HEK293 (cell line): Measurements from ENCODE around the gene RPRD1B.

Source experiments
- BCL11B ChIP-seq: fragments of 450-650 bp; formaldehyde crosslinking; IDR thresholded peaks from 2 replicates; pipeline ENCODE4 v1.5.1; 2016; ENCODE audit warnings: low read depth, missing biosample characterization, missing genetic modification characterization
- FEZF1 ChIP-seq: fragments of 450-650 bp; formaldehyde crosslinking; IDR thresholded peaks from 2 replicates; pipeline ENCODE4 v1.5.1; 2016; ENCODE audit warnings: missing biosample characterization, missing genetic modification characterization
- GLI4 ChIP-seq: fragments of 450-650 bp; formaldehyde crosslinking; IDR thresholded peaks from 2 replicates; pipeline ENCODE4 v1.5.1; 2016; ENCODE audit warnings: missing biosample characterization, missing genetic modification characterization
- KLF8 ChIP-seq: fragments of 450-650 bp; formaldehyde crosslinking; IDR thresholded peaks from 2 replicates; pipeline ENCODE4 v1.5.1; 2016; ENCODE audit warnings: missing biosample characterization, missing genetic modification characterization
- MYNN ChIP-seq: fragments of 450-650 bp; formaldehyde crosslinking; IDR thresholded peaks from 2 replicates; pipeline ENCODE4 v1.5.1; 2016; ENCODE audit warnings: missing biosample characterization, missing genetic modification characterization, borderline replicate concordance
- SCRT1 ChIP-seq: fragments of 450-650 bp; formaldehyde crosslinking; IDR thresholded peaks from 2 replicates; pipeline ENCODE4 v1.5.1; 2016; ENCODE audit warnings: missing biosample characterization, missing genetic modification characterization, borderline replicate concordance
- SP7 ChIP-seq: fragments of 450-650 bp; formaldehyde crosslinking; IDR thresholded peaks from 2 replicates; pipeline ENCODE4 v1.5.1; 2016; ENCODE audit warnings: missing biosample characterization, missing genetic modification characterization
- ZBTB17 ChIP-seq: fragments of 450-650 bp; formaldehyde crosslinking; IDR thresholded peaks from 2 replicates; pipeline ENCODE4 v1.5.1; 2016; ENCODE audit warnings: missing biosample characterization, missing genetic modification characterization
- ZFP37 ChIP-seq: fragments of 450-650 bp; formaldehyde crosslinking; IDR thresholded peaks from 2 replicates; pipeline ENCODE4 v1.5.1; 2016; ENCODE audit warnings: missing biosample characterization, missing genetic modification characterization
- ZFP41 ChIP-seq: fragments of 450-650 bp; formaldehyde crosslinking; IDR thresholded peaks from 2 replicates; pipeline ENCODE4 v1.5.1; 2016; ENCODE audit warnings: missing biosample characterization, missing genetic modification characterization, borderline replicate concordance
- ZNF138 ChIP-seq: fragments of 450-650 bp; formaldehyde crosslinking; IDR thresholded peaks from 2 replicates; pipeline ENCODE4 v1.5.1; 2016; ENCODE audit warnings: missing biosample characterization, missing genetic modification characterization, borderline replicate concordance
- ZNF148 ChIP-seq: fragments of 450-650 bp; formaldehyde crosslinking; IDR thresholded peaks from 2 replicates; pipeline ENCODE4 v1.5.0; 2017; ENCODE audit warnings: missing biosample characterization, missing genetic modification characterization, borderline replicate concordance
- ZNF175 ChIP-seq: fragments of 450-650 bp; formaldehyde crosslinking; IDR thresholded peaks from 2 replicates; pipeline ENCODE4 v1.5.1; 2016; ENCODE audit warnings: missing biosample characterization, missing genetic modification characterization
- ZNF211 ChIP-seq: fragments of 450-650 bp; formaldehyde crosslinking; IDR thresholded peaks from 2 replicates; pipeline ENCODE4 v1.5.1; 2016; ENCODE audit warnings: low read depth, missing biosample characterization, missing genetic modification characterization
- ZNF24 ChIP-seq: fragments of 450-650 bp; formaldehyde crosslinking; IDR thresholded peaks from 2 replicates; pipeline ENCODE4 v1.5.1; 2016; ENCODE audit warnings: missing biosample characterization, missing genetic modification characterization
- ZNF274 ChIP-seq, 2 experiments: fragments of 200-500 bp in 1 of 2; fragments of 450-650 bp in 1 of 2; sonication (Bioruptor generic) in 1 of 2; formaldehyde crosslinking in 1 of 2; IDR thresholded peaks; 2 replicates each; pipeline versions ENCODE4 v1.5.1 to v1.6.1; 2014 to 2016; ENCODE audit warnings: borderline replicate concordance in 1 of 2, inconsistent platforms in 1 of 2, low read length in 1 of 2, missing biosample characterization in 1 of 2, missing genetic modification characterization in 1 of 2
- ZNF366 ChIP-seq: fragments of 450-650 bp; formaldehyde crosslinking; conservative IDR thresholded peaks from 2 replicates; pipeline ENCODE4 v1.5.1; 2016; ENCODE audit warnings: missing biosample characterization, missing genetic modification characterization
- ZNF391 ChIP-seq: fragments of 450-650 bp; formaldehyde crosslinking; IDR thresholded peaks from 2 replicates; pipeline ENCODE4 v1.5.1; 2016; ENCODE audit warnings: low read depth, missing biosample characterization, missing genetic modification characterization, borderline replicate concordance
- ZNF423 ChIP-seq: fragments of 450-650 bp; formaldehyde crosslinking; IDR thresholded peaks from 2 replicates; pipeline ENCODE4 v1.5.1; 2016; ENCODE audit warnings: missing biosample characterization, missing genetic modification characterization
- ZNF510 ChIP-seq: fragments of 450-650 bp; formaldehyde crosslinking; IDR thresholded peaks from 2 replicates; pipeline ENCODE4 v1.5.1; 2018; ENCODE audit warnings: mild to moderate bottlenecking, missing genetic modification characterization, missing biosample characterization; ENCODE audit not compliant: insufficient replicate concordance
- ZNF544 ChIP-seq: fragments of 450-650 bp; formaldehyde crosslinking; IDR thresholded peaks from 2 replicates; pipeline ENCODE4 v1.5.0; 2017; ENCODE audit warnings: missing biosample characterization, missing genetic modification characterization
- ZNF548 ChIP-seq: fragments of 450-650 bp; formaldehyde crosslinking; IDR thresholded peaks from 2 replicates; pipeline ENCODE4 v1.5.1; 2016; ENCODE audit warnings: missing biosample characterization, missing genetic modification characterization
- ZNF555 ChIP-seq: fragments of 450-650 bp; formaldehyde crosslinking; conservative IDR thresholded peaks from 2 replicates; pipeline ENCODE4 v1.5.1; 2017; ENCODE audit warnings: missing biosample characterization, mild to moderate bottlenecking, missing genetic modification characterization, inconsistent platforms
- ZNF558 ChIP-seq: fragments of 450-650 bp; formaldehyde crosslinking; IDR thresholded peaks from 2 replicates; pipeline ENCODE4 v1.5.1; 2016; ENCODE audit warnings: missing biosample characterization, missing genetic modification characterization
- ZNF561 ChIP-seq: fragments of 450-650 bp; IDR thresholded peaks from 2 replicates; pipeline ENCODE4 v1.5.1; 2018; ENCODE audit warnings: missing biosample characterization, missing genetic modification characterization, borderline replicate concordance
- ZNF600 ChIP-seq: fragments of 450-650 bp; formaldehyde crosslinking; IDR thresholded peaks from 2 replicates; pipeline ENCODE4 v1.5.1; 2016; ENCODE audit warnings: missing biosample characterization, missing genetic modification characterization
- ZNF629 ChIP-seq: fragments of 450-650 bp; formaldehyde crosslinking; IDR thresholded peaks from 2 replicates; pipeline ENCODE4 v1.5.1; 2017; ENCODE audit warnings: missing biosample characterization, missing genetic modification characterization
- ZNF677 ChIP-seq: fragments of 450-650 bp; IDR thresholded peaks from 2 replicates; pipeline ENCODE4 v1.5.0; 2018; ENCODE audit warnings: missing biosample characterization, mild to moderate bottlenecking, missing genetic modification characterization, moderate library complexity
- ZNF692 ChIP-seq: fragments of 450-650 bp; formaldehyde crosslinking; IDR thresholded peaks from 2 replicates; pipeline ENCODE4 v1.5.1; 2016; ENCODE audit warnings: missing biosample characterization, missing genetic modification characterization
- ZNF704 ChIP-seq: fragments of 450-650 bp; formaldehyde crosslinking; IDR thresholded peaks from 2 replicates; pipeline ENCODE4 v1.5.1; 2016; ENCODE audit warnings: missing biosample characterization, missing genetic modification characterization
- ZNF747 ChIP-seq: fragments of 450-650 bp; formaldehyde crosslinking; IDR thresholded peaks from 2 replicates; pipeline ENCODE4 v1.5.1; 2016; ENCODE audit warnings: missing biosample characterization, missing genetic modification characterization
- ZNF76 ChIP-seq: fragments of 450-650 bp; formaldehyde crosslinking; IDR thresholded peaks from 2 replicates; pipeline ENCODE4; 2016; ENCODE audit warnings: low read depth, missing biosample characterization, missing genetic modification characterization, borderline replicate concordance
- ZNF792 ChIP-seq: fragments of 450-650 bp; formaldehyde crosslinking; IDR thresholded peaks from 2 replicates; pipeline ENCODE4 v1.5.1; 2016; ENCODE audit warnings: missing biosample characterization, missing genetic modification characterization
- TF ChIP-seq, protein P1 (sequence below): fragments of 450-650 bp; formaldehyde crosslinking; IDR thresholded peaks from 2 replicates; pipeline ENCODE4 v1.5.1; 2016; ENCODE audit warnings: missing biosample characterization, missing genetic modification characterization, borderline replicate concordance
- TF ChIP-seq, protein P2 (sequence below): fragments of 450-650 bp; formaldehyde crosslinking; IDR thresholded peaks from 2 replicates; pipeline ENCODE4 v1.5.1; 2016; ENCODE audit warnings: missing biosample characterization, missing genetic modification characterization

RPRD1B gene

GRCh38 chr20:38049800-38050199 is 16.3 kb downstream of the RPRD1B start (continued):
- TF ChIP-seq ZNF148 (no peak), ZNF561 (no peak), ZNF555 (tag by site-specific recombination) (no peak), ZNF24 (no peak), ZNF423 (no peak), ZNF274 (IDR thresholded peaks at IDR 0.05; ENCODE audit: low read length) (no peak), ZNF274 (tag by site-specific recombination; IDR thresholded peaks at IDR 0.05; ENCODE audit: borderline replicate concordance) (no peak), ZBTB17 (peak; percentile 75), ZNF629 (tag by site-specific recombination) (peak; percentile 51; the same call in 1 of the 2 replicates), ZNF747 (tag by site-specific recombination) (no peak), ZNF211 (no peak), ZNF391 (tag by site-specific recombination) (no peak), ZNF600 (tag by site-specific recombination) (peak; percentile 68), ZNF792 (tag by site-specific recombination) (no peak), ZFP37 (tag by site-specific recombination) (0 out of 2 replicates have a peak, but pooled peaks have one; percentile 47), SP7 (tag by site-specific recombination) (0 out of 2 replicates have a peak, but pooled peaks have one; percentile 20), ZNF366 (peak; percentile 52; the same call in 1 of the 2 replicates), ZNF704 (tag by site-specific recombination) (no peak), GLI4 (no peak), ZNF677 (tag by site-specific recombination) (no peak), FEZF1 (tag by site-specific recombination) (no peak), ZNF175 (tag by site-specific recombination) (no peak), KLF8 (tag by site-specific recombination) (no peak), ZNF76 (tag by site-specific recombination) (no peak), SCRT1 (no peak), BCL11B (tag by site-specific recombination) (no peak), MYNN (tag by site-specific recombination) (no peak), ZFP41 (no peak), ZNF548 (tag by site-specific recombination) (no peak), ZNF558 (tag by site-specific recombination) (no peak), ZNF544 (no peak), ZNF692 (0 out of 2 replicates have a peak, but pooled peaks have one; percentile 41), ZNF510 (tag by site-specific recombination) (no peak), ZNF138 (no peak)
- TF ChIP-seq, protein P1, sequence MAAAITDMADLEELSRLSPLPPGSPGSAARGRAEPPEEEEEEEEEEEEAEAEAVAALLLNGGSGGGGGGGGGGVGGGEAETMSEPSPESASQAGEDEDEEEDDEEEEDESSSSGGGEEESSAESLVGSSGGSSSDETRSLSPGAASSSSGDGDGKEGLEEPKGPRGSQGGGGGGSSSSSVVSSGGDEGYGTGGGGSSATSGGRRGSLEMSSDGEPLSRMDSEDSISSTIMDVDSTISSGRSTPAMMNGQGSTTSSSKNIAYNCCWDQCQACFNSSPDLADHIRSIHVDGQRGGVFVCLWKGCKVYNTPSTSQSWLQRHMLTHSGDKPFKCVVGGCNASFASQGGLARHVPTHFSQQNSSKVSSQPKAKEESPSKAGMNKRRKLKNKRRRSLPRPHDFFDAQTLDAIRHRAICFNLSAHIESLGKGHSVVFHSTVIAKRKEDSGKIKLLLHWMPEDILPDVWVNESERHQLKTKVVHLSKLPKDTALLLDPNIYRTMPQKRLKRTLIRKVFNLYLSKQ (tag by site-specific recombination), result no peak
- TF ChIP-seq, protein P2, sequence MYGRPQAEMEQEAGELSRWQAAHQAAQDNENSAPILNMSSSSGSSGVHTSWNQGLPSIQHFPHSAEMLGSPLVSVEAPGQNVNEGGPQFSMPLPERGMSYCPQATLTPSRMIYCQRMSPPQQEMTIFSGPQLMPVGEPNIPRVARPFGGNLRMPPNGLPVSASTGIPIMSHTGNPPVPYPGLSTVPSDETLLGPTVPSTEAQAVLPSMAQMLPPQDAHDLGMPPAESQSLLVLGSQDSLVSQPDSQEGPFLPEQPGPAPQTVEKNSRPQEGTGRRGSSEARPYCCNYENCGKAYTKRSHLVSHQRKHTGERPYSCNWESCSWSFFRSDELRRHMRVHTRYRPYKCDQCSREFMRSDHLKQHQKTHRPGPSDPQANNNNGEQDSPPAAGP (tag by site-specific recombination), result no peak
